PC-3 (cell line): Measurements from ENCODE around the gene FKBP7.

ENCODE experiments used
- CTCF ChIP-seq: fragments of 300-600 bp; sonication (generic); conservative IDR thresholded peaks from 2 replicates; pipeline ENCODE4 v1.5.1; 2017; ENCODE audit warnings: antibody characterized with exemption, low read depth, mild to moderate bottlenecking, low read length
- EZH2 ChIP-seq: fragments of 300-600 bp; sonication (generic); IDR thresholded peaks from one replicate; pipeline ENCODE4 v1.6.1; 2017; ENCODE audit warnings: antibody characterized with exemption, mild to moderate bottlenecking, low read length; ENCODE audit not compliant: unreplicated experiment

- TF ChIP-seq CTCF (no peak), EZH2 (no peak)
Measured at GRCh38 chr2:178527592-178527991, 49.2 kb upstream of the FKBP7 start.
